B cell (primary cell): ENCODE measurements around the gene BABAM1. TPM values are rescaled to one million over a fixed set of nuclear protein-coding genes. Genes with fewer than 3 reads are reported as not detected.

Experiments used
- ATAC-seq: fragments of 200-7000 bp; cut with Tn5 transposase; one replicate; pipeline ENCODE4 v1.10.0; 2021; ENCODE audit warnings: low read depth, mild to moderate bottlenecking, moderate number of reproducible peaks, moderate library complexity
- CTCF ChIA-PET: fragments of 350-600 bp; sonication (Branson Sonifier 250); formaldehyde crosslinking; loops from one replicate; lab custom pipeline; 2021; ENCODE audit warnings: antibody characterized with exemption, inconsistent platforms; lab: Charles Lee
- POLR2A ChIA-PET: fragments of 350-600 bp; sonication (Branson Sonifier 250); formaldehyde crosslinking; loops from one replicate; lab custom pipeline; 2021; ENCODE audit warnings: antibody characterized with exemption; lab: Charles Lee
- DNase-seq: peaks from one replicate; pipeline ENCODE4 v3.0.0; 2013
- H2AFZ ChIP-seq: 2 replicates; pipeline ENCODE4 v1.6.1; 2012; ENCODE audit warnings: mild to moderate bottlenecking, low read depth, low read length; ENCODE audit not compliant: insufficient read depth, poor library complexity, severe bottlenecking
- H3K27ac ChIP-seq, 2 donors: 1 replicate in 1 of 2; 2 replicates in 1 of 2; pipeline ENCODE4 v1.5.1; 2012 to 2013; ENCODE audit warnings: low read length in 2 of 2, mild to moderate bottlenecking in 2 of 2, moderate library complexity in 1 of 2
- H3K27me3 ChIP-seq, 4 experiments: fragments of 200-600 bp in 1 of 4; sonication (generic) in 1 of 4; replicated peaks in 1 of 4; 1 replicate in 2 of 4; 2 replicates in 2 of 4; pipeline versions ENCODE4 v1.6.1 to v1.7.0; 2013 to 2016; ENCODE audit warnings: low read length in 3 of 4, mild to moderate bottlenecking in 2 of 4, mixed read lengths in 1 of 4, moderate library complexity in 1 of 4; ENCODE audit not compliant: insufficient read depth in 4 of 4, control insufficient read depth in 3 of 4; ENCODE audit errors: control extremely low read depth in 1 of 4
- H3K36me3 ChIP-seq, 2 experiments: replicated peaks in 1 of 2; 1 replicate in 1 of 2; 2 replicates in 1 of 2; pipeline versions ENCODE4 v1.6.1 to v1.7.1; 2013; ENCODE audit warnings: low read length in 1 of 2; ENCODE audit not compliant: insufficient read depth in 2 of 2, control insufficient read depth in 1 of 2; ENCODE audit errors: control extremely low read depth in 1 of 2, extremely low read depth in 1 of 2
- H3K4me1 ChIP-seq, 2 donors: fragments of 200-600 bp in 1 of 2; sonication (generic) in 1 of 2; 1 replicate in 1 of 2; 2 replicates in 1 of 2; pipeline versions ENCODE4 v1.5.1 to v1.6.1; 2013 to 2017; ENCODE audit warnings: low read length in 2 of 2; ENCODE audit not compliant: control insufficient read depth in 2 of 2, insufficient read depth in 2 of 2
- H3K4me2 ChIP-seq: replicated peaks from 2 replicates; pipeline ENCODE3; 2012; ENCODE audit warnings: mild to moderate bottlenecking, low read depth, low read length; ENCODE audit not compliant: poor library complexity, severe bottlenecking
- H3K4me3 ChIP-seq, 5 experiments: fragments of 200-600 bp in 1 of 5; sonication (generic) in 1 of 5; 1 replicate in 3 of 5; 2 replicates in 2 of 5; pipeline versions ENCODE4 v1.5.1 to v1.7.0; 2011 to 2016; ENCODE audit warnings: low read length in 4 of 5, mild to moderate bottlenecking in 4 of 5, low read depth in 2 of 5, control low read depth in 1 of 5, moderate library complexity in 1 of 5; ENCODE audit not compliant: insufficient read depth in 1 of 5; ENCODE audit errors: control extremely low read depth in 1 of 5, extremely low read depth in 1 of 5
- H3K79me2 ChIP-seq: fragments of 200-600 bp; sonication (generic); one replicate; pipeline ENCODE4 v1.6.0; 2016; ENCODE audit warnings: low read length; ENCODE audit not compliant: control insufficient read depth, insufficient read depth
- H3K9ac ChIP-seq: fragments of 200-600 bp; sonication (generic); 2 replicates; pipeline ENCODE4 v1.6.1; 2017; ENCODE audit warnings: mild to moderate bottlenecking, low read length, moderate library complexity
- H3K9me3 ChIP-seq, 3 donors: one replicate each; pipeline versions ENCODE4 v1.6.1 to v1.7.1; 2013; ENCODE audit warnings: low read length in 2 of 3; ENCODE audit not compliant: control insufficient read depth in 2 of 3, insufficient read depth in 1 of 3; ENCODE audit errors: control extremely low read depth in 1 of 3
- H4K20me1 ChIP-seq: 2 replicates; pipeline ENCODE4 v1.6.0; 2012; ENCODE audit warnings: mild to moderate bottlenecking, low read length; ENCODE audit not compliant: insufficient read depth, control insufficient read depth, poor library complexity, severe bottlenecking
- H3K27ac Mint-ChIP-seq: one replicate; pipeline ENCODE4 v1.8.0; 2021; ENCODE audit warnings: mixed read lengths
- H3K27me3 Mint-ChIP-seq: one replicate; pipeline ENCODE4 v1.8.0; 2021; ENCODE audit warnings: mixed read lengths
- H3K4me1 Mint-ChIP-seq: one replicate; pipeline ENCODE4 v1.8.0; 2021; ENCODE audit warnings: mixed read lengths
- H3K4me3 Mint-ChIP-seq: one replicate; pipeline ENCODE4 v1.8.0; 2021; ENCODE audit warnings: mixed read lengths
- H3K9me3 Mint-ChIP-seq: one replicate; pipeline ENCODE4 v1.8.0; 2022; ENCODE audit warnings: mixed read lengths; ENCODE audit not compliant: insufficient read depth
- EZH2 ChIP-seq: IDR thresholded peaks from 2 replicates; pipeline ENCODE4 v1.6.1; 2012; ENCODE audit warnings: borderline replicate concordance, low read depth, mild to moderate bottlenecking, moderate library complexity, low read length; ENCODE audit not compliant: insufficient read depth, poor library complexity, severe bottlenecking
- WGBS: methylation state at CpG from one replicate; pipeline ENCODE4 v1.1.5; 2013; ENCODE audit warnings: missing lambda C conversion rate; ENCODE audit not compliant: insufficient coverage; 5-methylcytosine and 5-hydroxymethylcytosine counted together
- intact Hi-C: fragments of 100-400 bp; cut with micrococcal nuclease; formaldehyde crosslinking; loops from one replicate; pipeline ENCODE4 v1.10.0; 2022
- polyA plus RNA-seq: library from polyadenylated mRNA; depleted of rRNA; stranded (reverse); fragments of >200 nt; gene quantifications from 2 replicates; pipeline ENCODE4 v1.2.3, GENCODE V29; 2012
- total RNA-seq, 2 donors: library from RNA; stranded (reverse); fragments of 120-200 nt in 1 of 2; gene quantifications; 1 replicate in 1 of 2; 2 replicates in 1 of 2; pipeline versions ENCODE4 v1.2.3 to v1.2.4, GENCODE V29; 2013 to 2022
- TF ChIP-seq, protein P1 (sequence below): fragments of 200-600 bp; IDR thresholded peaks from one replicate; pipeline ENCODE4 v1.8.0; 2022; ENCODE audit warnings: antibody characterized with exemption, mild to moderate bottlenecking

The BABAM1 gene
- total and polyA plus RNA-seq, 2 donors (not counting 1 experiment from before 2014, with no cell fraction given) = 105 to 129 TPM

DNA sequence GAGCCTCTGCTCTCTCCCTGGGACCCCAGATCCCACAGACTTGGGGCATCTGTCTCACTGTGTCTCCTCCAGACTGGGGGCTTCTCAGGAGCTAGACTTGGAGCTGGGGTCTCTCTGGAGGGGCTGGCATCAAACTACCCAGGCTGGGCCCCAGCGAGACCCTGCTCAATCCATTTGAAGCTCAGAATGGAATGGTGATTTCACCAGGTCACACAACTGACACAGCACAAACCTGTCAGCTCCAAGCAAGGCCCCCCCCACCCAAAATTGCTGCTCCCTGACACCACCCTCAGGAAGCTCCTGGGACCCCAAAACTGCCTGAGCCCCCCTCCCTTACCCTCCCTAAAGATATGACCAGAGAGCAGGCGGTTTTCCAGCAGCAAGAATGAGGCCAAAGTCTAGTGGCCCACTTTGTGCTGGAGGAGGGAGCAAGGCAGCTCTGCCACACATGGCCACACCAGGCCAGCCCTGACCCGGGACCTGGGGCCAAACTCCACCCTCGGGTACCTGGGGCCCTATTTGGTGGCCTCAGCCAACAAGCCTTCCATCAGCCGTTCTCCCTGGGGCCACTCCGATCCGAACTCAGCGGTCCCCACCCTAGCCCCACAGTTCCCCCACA is 23.9 kb upstream of the BABAM1 start:
- ATAC-seq (no peak), DNase-seq (peak; percentile 20)
- Histone ChIP-seq H2AFZ (no peak overlapping the region), H3K9ac (no peak overlapping the region), H3K27ac (no peak overlapping the region), H3K79me2 (no peaks in the 10 kb centered on the region), H3K9me3 (peaks cover 0 to 2% (median 0%) of the 10 kb centered on the region in 3 donors), H3K4me3 (no peak overlapping the region), H3K27me3 (no peaks in the 10 kb centered on the region), H4K20me1 (no peaks in the 10 kb centered on the region), H3K4me2 (no peak overlapping the region), H3K4me1 (peaks cover 5 to 29% of the 10 kb centered on the region in 2 donors), H3K36me3 (no peaks in the 10 kb centered on the region)
- H3K27ac Mint-ChIP-seq = peak overlapping the region; percentile 68
- ChIA-PET CTCF (interaction anchor here (0.9 to 2.2 kb wide), 5 partner anchors 8 to 176 kb away, joined by 3 to 6 read pairs (median 4); partner anchors contain the start of gene BABAM1), POLR2A (interaction anchor here (0.6 to 3.1 kb wide), 3 partner anchors 17 to 791 kb away, joined by 6 to 13 read pairs (median 12); partner anchors contain the start of gene OCEL1)
- no peaks in the 10 kb centered on the region for H3K9me3 Mint-ChIP-seq
- H3K4me3 Mint-ChIP-seq = peak overlapping the region; percentile 77
- WGBS = 91% methylated on average over 7 of the region's 8 CpGs
- peaks cover 25% of the 10 kb centered on the region for H3K4me1 Mint-ChIP-seq
- TF ChIP-seq EZH2 = no peak
- intact Hi-C loops = no loop called here
- no peaks in the 10 kb centered on the region for H3K27me3 Mint-ChIP-seq

DNA sequence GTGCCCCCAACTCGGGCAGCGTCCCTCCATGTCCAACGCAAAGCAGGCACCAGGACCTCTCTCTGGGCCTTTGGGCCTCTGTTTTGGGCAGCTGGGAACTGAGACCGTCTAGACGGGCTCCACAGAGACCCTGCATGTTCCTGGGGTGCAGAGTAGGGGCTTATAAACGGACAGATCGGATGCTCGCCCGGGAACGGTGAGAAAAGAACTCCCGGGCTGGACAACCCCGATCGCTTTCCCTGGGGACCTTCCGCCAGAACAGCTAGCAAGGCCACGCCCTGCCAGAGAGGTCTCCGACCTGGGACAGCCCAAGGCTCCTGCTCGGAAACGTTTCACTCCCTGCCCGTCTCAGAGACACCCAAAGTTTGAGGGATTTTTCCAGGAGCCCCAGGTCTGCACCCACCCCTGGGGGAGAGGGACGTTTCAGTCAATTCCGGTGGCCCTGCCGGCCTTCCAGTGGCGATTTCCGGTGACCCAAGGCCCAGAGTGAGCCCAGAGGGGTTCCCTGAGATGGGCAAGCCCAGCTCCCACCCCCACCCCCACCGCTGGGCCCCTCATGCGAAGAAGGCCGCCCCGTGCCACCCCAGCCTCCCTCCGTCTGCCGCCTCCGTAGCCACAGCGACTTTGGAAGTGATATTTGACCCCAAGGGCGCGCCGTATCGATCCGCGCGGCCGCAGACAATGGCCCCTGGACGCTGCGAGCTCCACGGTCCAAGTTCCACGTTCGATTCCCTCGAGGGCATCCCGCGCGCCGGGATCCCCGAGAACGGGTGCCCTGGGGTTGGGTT is 23.2 kb upstream of the BABAM1 start:
- POLR2A ChIA-PET = interaction anchor here (0.6 to 3.1 kb wide), 3 partner anchors 18 to 791 kb away, joined by 5 to 13 read pairs (median 12); partner anchors contain the start of genes OCEL1 and USE1
- H3K27me3 Mint-ChIP-seq = no peaks in the 10 kb centered on the region
- peaks cover 25% of the 10 kb centered on the region for H3K4me1 Mint-ChIP-seq
- 83% methylated on average over 36 of the region's 52 CpGs for WGBS
- Histone ChIP-seq H3K36me3 (no peaks in the 10 kb centered on the region), H4K20me1 (no peaks in the 10 kb centered on the region), H3K4me1 (peaks cover 5 to 29% of the 10 kb centered on the region in 2 donors), H3K79me2 (no peaks in the 10 kb centered on the region), H3K27me3 (no peaks in the 10 kb centered on the region), H3K9ac (no peak overlapping the region), H2AFZ (no peak overlapping the region), H3K27ac (no peak overlapping the region), H3K4me3 (no peak overlapping the region), H3K9me3 (peaks cover 0 to 2% (median 0%) of the 10 kb centered on the region in 3 donors), H3K4me2 (peak overlapping the region; percentile 85)
- CTCF ChIA-PET = interaction anchor here (0.6 to 2.2 kb wide), 2 partner anchors 9 to 472 kb away, joined by 3 to 6 read pairs; no protein-coding TSS in a partner anchor
- no peak for TF ChIP-seq EZH2
- TF ChIP-seq, protein P1, sequence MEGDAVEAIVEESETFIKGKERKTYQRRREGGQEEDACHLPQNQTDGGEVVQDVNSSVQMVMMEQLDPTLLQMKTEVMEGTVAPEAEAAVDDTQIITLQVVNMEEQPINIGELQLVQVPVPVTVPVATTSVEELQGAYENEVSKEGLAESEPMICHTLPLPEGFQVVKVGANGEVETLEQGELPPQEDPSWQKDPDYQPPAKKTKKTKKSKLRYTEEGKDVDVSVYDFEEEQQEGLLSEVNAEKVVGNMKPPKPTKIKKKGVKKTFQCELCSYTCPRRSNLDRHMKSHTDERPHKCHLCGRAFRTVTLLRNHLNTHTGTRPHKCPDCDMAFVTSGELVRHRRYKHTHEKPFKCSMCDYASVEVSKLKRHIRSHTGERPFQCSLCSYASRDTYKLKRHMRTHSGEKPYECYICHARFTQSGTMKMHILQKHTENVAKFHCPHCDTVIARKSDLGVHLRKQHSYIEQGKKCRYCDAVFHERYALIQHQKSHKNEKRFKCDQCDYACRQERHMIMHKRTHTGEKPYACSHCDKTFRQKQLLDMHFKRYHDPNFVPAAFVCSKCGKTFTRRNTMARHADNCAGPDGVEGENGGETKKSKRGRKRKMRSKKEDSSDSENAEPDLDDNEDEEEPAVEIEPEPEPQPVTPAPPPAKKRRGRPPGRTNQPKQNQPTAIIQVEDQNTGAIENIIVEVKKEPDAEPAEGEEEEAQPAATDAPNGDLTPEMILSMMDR = no peak
- H3K4me3 Mint-ChIP-seq = peak overlapping the region; percentile 77
- DNase-seq = peak; percentile 20
- intact Hi-C loops = no loop called here
- H3K9me3 Mint-ChIP-seq = no peaks in the 10 kb centered on the region
- no peak for ATAC-seq
- H3K27ac Mint-ChIP-seq = peak overlapping the region; percentile 68
